Natural killer cell treated with Interleukin-12 subunit alpha and Interleukin-12 subunit beta and Interleukin-15 and Interleukin-18, amount 100 ng/mL, for 72 hours (primary cell): ENCODE measurements around the gene POLR2J3. TPM values are rescaled to one million over a fixed set of nuclear protein-coding genes. Genes with fewer than 3 reads are reported as not detected.
"Not testable (repeated sequence)": the region's sequence is repeated elsewhere in the genome, so short reads cannot be mapped to it uniquely, and the experiment has no call there.

Experiments used
- ATAC-seq, 2 donors: fragments of 150-1000 bp; cut with Tn5 transposase in 1 of 2; sonication (Bioruptor Pico), chemical (Tn5 transposase) in 1 of 2; 2 replicates each; pipeline ENCODE4 v1.10.0; 2021
- DNase-seq: peaks from one replicate; pipeline ENCODE4 v3.0.0; 2022; ENCODE audit warnings: low spot score
- H3K27ac Mint-ChIP-seq, 2 donors: 1 replicate in 1 of 2; 2 replicates in 1 of 2; pipeline ENCODE4 v1.8.0; 2022; ENCODE audit warnings: mixed read lengths in 2 of 2, mild to moderate bottlenecking in 1 of 2, moderate library complexity in 1 of 2
- H3K27me3 Mint-ChIP-seq, 2 donors: 1 replicate in 1 of 2; 2 replicates in 1 of 2; pipeline ENCODE4 v1.8.0; 2022; ENCODE audit warnings: mixed read lengths in 2 of 2
- H3K36me3 Mint-ChIP-seq: one replicate; pipeline ENCODE4 v1.8.0; 2022; ENCODE audit warnings: mixed read lengths
- H3K4me1 Mint-ChIP-seq, 2 donors: 1 replicate in 1 of 2; 2 replicates in 1 of 2; pipeline ENCODE4 v1.8.0; 2022; ENCODE audit warnings: low read depth in 2 of 2, mixed read lengths in 2 of 2, mild to moderate bottlenecking in 1 of 2
- H3K4me3 Mint-ChIP-seq: one replicate; pipeline ENCODE4 v1.8.0; 2022; ENCODE audit warnings: mixed read lengths
- H3K9me3 Mint-ChIP-seq: 2 replicates; pipeline ENCODE4 v1.8.0; 2022; ENCODE audit warnings: mixed read lengths
- total RNA-seq, 2 donors: library from RNA; stranded (reverse); gene quantifications; one replicate each; pipeline ENCODE4 v1.2.3, GENCODE V29; 2022

Gene POLR2J3
- 100 to 1,000 TPM in 1 of 2 donors, 10 to 100 TPM in 1; 54.0 to 155 TPM for total RNA-seq

DNA sequence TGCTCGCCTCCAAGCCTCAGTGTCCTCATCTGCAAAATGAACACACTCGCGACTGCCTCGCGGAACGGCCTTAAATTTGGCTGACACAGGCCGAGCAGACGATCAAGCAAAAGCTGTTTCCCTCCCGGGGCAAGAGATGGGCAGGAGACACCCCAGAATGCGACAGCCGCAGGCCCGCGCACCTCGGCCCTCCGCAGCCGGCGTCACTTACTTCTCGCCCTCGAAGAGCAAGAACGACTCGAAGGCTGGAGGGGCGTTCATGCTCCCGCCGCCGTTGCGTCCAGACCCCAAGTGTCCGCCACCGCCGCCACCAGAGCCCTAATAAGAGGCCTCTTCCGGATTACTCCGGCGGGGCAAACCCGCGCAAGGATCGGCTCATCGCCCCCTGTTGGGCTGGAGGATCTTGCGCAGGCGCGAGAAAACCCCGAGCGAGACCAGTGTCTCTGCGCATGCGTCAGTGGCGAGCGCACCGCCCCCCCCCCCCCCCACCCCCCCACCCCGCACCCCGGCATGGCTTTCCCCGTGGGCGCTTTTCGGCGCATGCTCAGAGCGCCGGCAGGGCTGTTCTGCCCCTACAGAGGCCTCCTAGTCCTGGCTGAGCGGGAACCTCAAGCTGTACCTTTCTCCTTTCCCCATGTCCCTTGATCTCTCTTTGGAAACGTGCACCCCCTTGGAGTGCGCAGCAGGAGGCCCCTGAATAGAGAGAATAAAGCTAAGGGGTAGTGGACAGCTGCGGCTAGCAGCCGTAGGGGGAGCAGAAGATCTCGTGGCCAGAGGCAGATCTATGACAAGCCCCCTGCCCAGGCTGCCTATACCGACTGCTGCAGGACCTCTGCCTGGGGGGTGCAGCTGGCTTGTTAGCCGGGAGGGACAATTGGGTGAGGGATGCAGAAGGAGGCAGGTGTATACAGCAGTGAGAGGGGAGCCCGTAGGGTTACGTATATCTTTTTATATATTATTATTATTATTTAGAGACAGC is at the start of gene POLR2J3:
POLR2J3 (minus strand) TSS at position 323 of the 979 bp plus-strand sequence; CDS start at position 261, 62 bp downstream.
- H3K27me3 Mint-ChIP-seq, H3K4me1 Mint-ChIP-seq, H3K36me3 Mint-ChIP-seq, H3K9me3 Mint-ChIP-seq: not testable (repeated sequence)
- peak within 1 kb of the TSS; percentile 88 for H3K4me3 Mint-ChIP-seq
- ATAC-seq (peak; percentile 97), DNase-seq (peak; percentile 97)
- H3K27ac Mint-ChIP-seq = peak within 1 kb of the TSS; percentile 72 to 77

DNA sequence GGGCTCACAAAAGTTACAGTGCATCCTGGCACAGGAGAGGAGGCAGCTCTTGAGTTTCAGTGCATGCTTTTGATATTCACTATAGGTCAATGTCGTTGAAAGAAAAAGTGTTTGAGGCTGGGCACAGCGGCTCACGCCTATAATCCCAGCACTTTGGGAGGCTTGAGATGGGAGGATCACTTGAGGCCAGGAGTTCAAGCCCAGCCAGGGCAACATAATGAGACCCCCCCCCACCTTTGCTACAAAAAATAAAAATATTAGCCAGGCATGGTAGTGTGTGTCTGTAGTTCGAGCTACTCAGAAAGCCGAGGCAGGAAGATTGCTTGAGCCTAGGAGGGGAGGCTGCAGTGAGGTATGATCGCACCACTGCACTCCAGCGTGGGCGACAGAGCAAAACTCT is 45.7 kb upstream of the POLR2J3 start:
- H3K4me1 Mint-ChIP-seq, H3K27me3 Mint-ChIP-seq, H3K4me3 Mint-ChIP-seq, H3K9me3 Mint-ChIP-seq, DNase-seq, H3K27ac Mint-ChIP-seq, ATAC-seq, H3K36me3 Mint-ChIP-seq: not testable (repeated sequence)

DNA sequence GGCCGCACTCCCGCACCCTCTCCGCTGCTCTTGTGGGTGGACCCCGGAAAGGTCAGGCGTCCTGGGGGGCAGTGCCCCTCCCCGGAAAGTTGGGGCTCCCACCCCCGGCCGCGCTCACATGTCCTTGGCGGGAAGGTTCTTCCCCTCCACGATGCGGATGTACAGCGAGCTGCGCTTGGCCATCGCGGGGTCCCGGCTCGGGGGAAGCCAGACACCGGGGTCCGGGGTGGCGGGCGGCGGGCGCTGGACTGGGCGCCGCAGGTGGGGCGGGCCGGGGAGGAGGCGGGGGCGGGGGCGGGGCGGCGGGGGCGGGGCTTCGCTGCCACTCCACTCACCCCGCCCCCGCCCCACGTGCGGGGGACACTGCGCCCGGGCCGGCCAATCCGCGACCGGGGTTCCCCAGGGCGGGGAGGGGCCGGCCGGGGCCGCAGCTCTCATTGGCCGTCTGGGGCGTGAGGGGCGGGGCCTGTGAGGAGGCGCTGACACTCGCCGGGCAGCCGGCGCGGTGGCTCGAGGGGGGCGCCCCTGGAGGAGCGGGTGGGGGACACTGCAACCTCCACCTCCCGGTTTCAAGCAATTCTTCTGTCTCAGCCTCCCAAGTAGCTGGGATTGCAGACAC is 44.2 kb upstream of the POLR2J3 start, which contains the start of gene RASA4:
RASA4 (minus strand) TSS at position 250 of the 619 bp plus-strand sequence; CDS start at position 183, 67 bp downstream.
- not testable (repeated sequence) for H3K4me1 Mint-ChIP-seq, H3K9me3 Mint-ChIP-seq, H3K36me3 Mint-ChIP-seq, H3K27ac Mint-ChIP-seq, H3K27me3 Mint-ChIP-seq
- H3K4me3 Mint-ChIP-seq = peak within 1 kb of the TSS; percentile 39
- DNase-seq (peak; percentile 65), ATAC-seq (peak; percentile 98 to 99)

DNA sequence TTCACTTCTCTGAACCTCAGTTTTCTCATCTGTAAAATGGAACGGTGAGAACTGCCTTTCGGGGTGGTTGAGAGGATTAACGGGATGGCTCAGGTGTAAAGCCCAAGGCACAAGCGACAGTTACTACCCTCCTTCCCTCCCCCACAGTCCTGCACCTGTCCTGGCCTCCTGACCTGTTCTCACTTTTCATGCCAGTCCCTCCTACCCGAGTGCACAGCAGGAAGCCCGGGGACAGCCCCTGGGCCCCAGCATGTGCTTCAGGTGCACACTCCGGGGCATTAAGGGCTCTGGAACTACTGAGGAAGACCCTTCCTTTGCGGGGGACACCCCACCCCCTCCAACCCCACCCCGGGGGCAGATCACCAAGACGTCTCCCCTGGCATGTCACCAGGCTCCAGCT is 43.5 kb upstream of the POLR2J3 start:
- not testable (repeated sequence) for H3K4me1 Mint-ChIP-seq, H3K4me3 Mint-ChIP-seq, H3K27me3 Mint-ChIP-seq, DNase-seq, H3K9me3 Mint-ChIP-seq, H3K27ac Mint-ChIP-seq, ATAC-seq, H3K36me3 Mint-ChIP-seq

DNA sequence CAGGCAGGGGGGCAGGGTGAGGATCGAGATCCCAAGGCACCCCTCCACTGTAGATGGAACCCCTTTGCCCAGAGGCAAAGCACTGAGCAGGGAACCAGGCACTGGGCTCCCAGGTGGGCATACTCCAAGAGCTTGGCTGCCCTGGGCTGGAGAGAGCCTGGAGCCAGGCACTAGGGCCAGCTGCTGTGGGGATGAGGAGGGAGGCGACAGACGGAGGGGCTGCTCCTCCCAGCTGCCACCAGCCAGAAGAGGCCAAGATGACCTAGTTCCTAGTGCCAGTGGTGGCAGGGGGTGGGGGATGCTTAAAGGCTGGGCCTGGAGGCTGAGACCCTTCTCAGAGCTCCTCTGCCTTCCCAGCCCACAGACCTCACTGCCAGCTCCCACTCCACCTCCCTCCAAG is 42.5 kb upstream of the POLR2J3 start:
- H3K4me3 Mint-ChIP-seq, DNase-seq, ATAC-seq, H3K9me3 Mint-ChIP-seq, H3K27ac Mint-ChIP-seq, H3K27me3 Mint-ChIP-seq, H3K4me1 Mint-ChIP-seq, H3K36me3 Mint-ChIP-seq: not testable (repeated sequence)

DNA sequence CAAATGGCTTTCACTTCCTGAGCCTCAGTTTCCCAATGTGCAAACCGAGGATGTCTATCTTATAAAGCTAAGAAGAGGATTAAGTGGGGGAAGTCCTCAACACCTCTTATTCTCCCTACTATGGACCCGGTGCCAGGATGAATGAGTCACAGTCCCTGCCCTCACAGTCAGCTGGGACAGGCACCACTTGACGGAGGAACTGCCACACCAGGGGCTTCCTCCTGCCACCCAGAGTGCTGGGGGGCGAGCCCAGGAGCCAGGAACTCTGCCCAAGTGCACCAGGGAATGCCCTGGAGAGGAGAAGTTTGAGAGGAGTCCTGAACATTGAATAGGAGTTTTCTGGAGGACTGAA is 41.9 kb upstream of the POLR2J3 start:
- not testable (repeated sequence) for H3K27me3 Mint-ChIP-seq, DNase-seq, H3K27ac Mint-ChIP-seq, H3K9me3 Mint-ChIP-seq, H3K4me1 Mint-ChIP-seq, H3K36me3 Mint-ChIP-seq, H3K4me3 Mint-ChIP-seq, ATAC-seq

DNA sequence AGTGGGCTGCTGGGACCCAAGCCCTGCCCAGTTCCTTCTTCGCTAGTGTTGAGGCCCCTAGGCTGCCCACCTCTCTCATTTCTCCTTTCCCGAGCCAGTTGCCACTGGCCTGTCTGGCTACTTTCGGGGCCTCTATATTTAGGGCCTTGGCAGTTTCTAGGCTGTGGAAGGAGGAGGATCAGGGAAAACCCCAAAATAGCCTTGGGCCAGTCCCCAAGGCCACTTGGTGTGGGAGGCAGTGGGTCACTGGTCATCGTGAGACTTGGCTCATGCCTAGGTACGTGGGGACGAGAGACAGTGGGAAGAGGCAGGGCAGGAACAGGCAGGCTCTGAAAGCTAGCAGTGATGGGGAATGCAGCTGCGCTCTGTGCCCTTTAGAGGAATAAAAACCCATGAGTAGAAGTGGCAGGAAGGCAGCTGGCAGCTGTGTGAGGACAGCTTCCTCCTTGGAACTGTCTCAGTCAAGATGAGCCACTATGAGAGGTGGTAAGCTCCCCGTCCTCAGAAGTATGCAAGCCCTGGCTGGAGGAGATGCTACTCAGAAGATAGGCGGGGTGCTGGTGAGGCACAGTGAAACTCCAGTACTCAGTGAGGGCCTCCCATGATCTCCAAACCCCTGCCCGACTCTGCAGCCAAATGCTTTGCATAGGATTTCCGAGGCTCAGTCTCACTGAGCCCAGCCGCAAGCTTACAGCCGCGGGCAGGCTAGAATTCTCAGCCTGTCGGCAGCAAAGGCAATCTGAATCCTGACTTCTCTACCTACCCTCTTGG is 41.4 kb upstream of the POLR2J3 start:
- not testable (repeated sequence) for H3K36me3 Mint-ChIP-seq, H3K27ac Mint-ChIP-seq, H3K4me1 Mint-ChIP-seq, H3K9me3 Mint-ChIP-seq, H3K27me3 Mint-ChIP-seq, ATAC-seq, H3K4me3 Mint-ChIP-seq
- DNase-seq = peak; percentile 26

DNA sequence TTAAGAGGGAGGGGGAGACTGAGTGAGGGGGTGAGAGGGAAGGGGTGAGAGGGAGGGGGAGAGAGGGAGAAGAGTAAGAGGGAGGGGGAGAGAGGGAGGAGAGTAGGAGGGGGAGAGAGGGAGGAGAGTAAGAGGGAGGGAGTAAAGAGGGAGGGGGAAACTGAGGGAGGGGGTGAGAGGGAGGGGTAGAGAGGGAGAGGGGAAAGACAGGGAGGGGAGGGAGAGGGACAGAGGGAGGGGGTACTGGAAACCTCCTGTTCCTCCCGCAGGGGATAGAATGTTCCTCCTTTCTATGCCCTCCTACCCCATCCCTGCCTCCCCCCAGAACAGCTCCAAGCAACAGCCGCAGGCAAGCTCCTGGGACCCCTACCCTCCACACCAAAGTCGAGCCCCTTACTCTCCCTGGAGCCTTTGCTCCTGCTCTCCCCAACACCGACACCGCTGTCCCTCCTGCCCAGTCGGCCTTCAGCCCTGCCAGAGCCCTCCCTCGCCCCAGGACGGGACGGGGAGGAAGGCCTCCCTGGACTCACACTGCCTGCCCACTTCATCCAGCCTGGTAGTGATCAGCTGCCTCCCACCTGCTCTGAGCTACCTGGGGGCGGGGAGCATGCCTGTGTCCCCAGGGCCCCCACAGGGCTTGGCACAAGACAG is 39.4 kb upstream of the POLR2J3 start:
- not testable (repeated sequence) for H3K9me3 Mint-ChIP-seq, H3K4me3 Mint-ChIP-seq, H3K27me3 Mint-ChIP-seq, ATAC-seq, H3K27ac Mint-ChIP-seq, H3K4me1 Mint-ChIP-seq, H3K36me3 Mint-ChIP-seq
- peak; percentile 55 for DNase-seq

DNA sequence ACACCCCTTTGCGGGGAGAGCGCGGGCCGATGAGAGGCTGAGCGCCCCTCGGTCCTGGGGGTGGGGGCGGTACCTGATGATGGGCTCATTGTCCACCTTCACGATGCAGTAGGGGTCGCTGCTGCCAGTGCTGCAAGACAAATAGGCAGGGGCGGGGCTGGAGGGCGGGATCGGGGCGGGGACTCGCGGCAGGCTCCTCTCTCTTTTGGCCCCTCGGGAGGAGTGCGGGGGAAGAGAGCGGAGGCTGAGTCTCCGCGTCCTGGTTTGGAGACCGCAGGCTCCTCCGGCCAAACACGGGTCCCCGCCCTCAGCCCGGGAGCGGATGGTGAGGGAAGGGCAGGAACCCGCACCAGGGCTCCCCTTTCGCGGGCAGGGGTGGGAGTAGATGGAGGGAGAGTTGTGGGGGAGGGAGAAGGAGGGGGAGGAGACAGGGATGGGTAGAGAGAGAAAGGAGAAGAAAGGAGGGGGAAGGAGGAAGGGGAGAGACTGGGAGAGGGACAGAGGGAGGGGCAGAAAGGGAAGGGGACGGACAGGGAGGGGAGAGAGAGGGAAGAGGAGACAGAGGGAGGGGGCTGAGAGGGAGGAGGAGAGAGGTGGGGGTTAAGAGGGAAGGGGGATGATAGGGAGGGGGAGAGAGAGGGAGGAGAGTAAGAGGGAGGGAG is 38.8 kb upstream of the POLR2J3 start:
- not testable (repeated sequence) for H3K4me1 Mint-ChIP-seq, DNase-seq, H3K27ac Mint-ChIP-seq, H3K36me3 Mint-ChIP-seq, H3K9me3 Mint-ChIP-seq, H3K27me3 Mint-ChIP-seq, H3K4me3 Mint-ChIP-seq
- peak; percentile 56 to 71 for ATAC-seq

DNA sequence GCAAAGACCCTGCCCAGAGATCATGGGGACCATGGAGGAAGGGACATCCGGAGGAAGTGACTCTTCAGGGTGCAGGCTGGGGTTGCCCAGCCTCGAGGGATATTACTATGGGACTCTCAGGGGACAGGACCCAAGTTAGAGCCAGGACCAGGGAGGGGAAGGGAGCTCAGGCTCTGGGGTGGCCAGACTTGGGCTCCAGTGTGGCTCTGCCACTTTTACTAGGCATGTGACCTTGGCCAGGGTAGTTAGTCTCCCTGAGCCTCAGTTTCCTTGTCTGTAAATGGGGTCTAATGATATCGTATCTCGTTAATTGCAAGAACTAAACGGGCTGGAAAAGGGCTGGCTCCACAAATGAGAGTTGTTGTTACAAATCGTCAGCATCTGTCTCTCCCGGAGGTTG is 38.1 kb upstream of the POLR2J3 start:
- H3K36me3 Mint-ChIP-seq, H3K27ac Mint-ChIP-seq, H3K4me1 Mint-ChIP-seq, DNase-seq, ATAC-seq, H3K4me3 Mint-ChIP-seq, H3K9me3 Mint-ChIP-seq, H3K27me3 Mint-ChIP-seq: not testable (repeated sequence)

DNA sequence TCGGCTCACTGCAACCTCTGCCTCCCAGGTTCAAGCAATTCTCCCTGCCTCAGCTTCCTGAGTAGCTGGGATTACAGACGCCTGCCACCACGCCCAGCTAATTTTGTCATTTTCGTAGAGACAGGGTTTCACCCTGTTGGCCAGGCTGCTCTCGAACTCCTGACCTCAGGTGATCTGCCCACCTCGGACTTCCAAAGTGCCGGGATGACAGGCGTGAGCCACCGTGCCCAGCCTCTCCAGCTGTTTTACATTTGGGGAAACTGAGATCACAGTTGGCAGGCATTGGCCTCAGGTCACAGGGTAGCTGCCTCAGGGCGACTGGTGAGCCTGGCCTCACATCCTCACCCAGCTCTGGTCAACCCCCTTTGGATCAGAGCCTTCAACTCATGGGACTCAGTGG is 37.4 kb upstream of the POLR2J3 start:
- H3K36me3 Mint-ChIP-seq, H3K27ac Mint-ChIP-seq, ATAC-seq, H3K4me3 Mint-ChIP-seq, H3K4me1 Mint-ChIP-seq, H3K9me3 Mint-ChIP-seq, H3K27me3 Mint-ChIP-seq: not testable (repeated sequence)
- DNase-seq = peak; percentile 16

DNA sequence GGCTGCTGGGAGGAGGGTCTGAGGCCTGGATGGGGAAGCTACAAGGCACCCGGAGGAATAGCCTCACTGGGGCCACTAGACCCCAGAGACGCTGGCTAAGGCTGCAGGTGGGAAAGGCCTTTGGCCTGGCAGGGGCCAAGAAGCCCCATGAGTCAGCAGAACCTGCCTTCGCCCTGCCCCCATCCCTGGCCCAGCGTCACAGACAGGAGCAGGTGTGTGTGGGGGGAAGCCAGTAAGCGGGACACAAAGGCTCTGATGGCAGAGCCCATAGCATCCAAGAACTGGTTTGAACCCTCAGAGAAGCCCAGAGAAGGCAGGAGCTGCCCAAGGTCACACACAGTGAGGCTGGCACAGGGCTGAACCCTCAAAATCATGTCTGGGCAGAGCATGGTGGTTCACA is 34.5 kb upstream of the POLR2J3 start:
- H3K4me3 Mint-ChIP-seq, H3K27ac Mint-ChIP-seq, H3K27me3 Mint-ChIP-seq: not testable (repeated sequence)

More for the DNA sequence above, 34.5 kb upstream of the POLR2J3 start:
- not testable (repeated sequence) for H3K36me3 Mint-ChIP-seq, H3K4me1 Mint-ChIP-seq, ATAC-seq, H3K9me3 Mint-ChIP-seq, DNase-seq
